Suprapubic skin (tissue), 4 donors: Measurements from ENCODE around the gene VSIR. TPM values are rescaled to one million over a fixed set of nuclear protein-coding genes. Genes with fewer than 3 reads are reported as not detected.

ENCODE experiments used
- DNase-seq, 2 donors: peaks; one replicate each; pipeline ENCODE4 v3.0.0-alpha.2; 2019; ENCODE audit warnings: low spot score in 2 of 2
- H3K27ac ChIP-seq: fragments of 200-600 bp; sonication (generic); one replicate; pipeline ENCODE4 v1.5.1; 2019
- H3K27me3 ChIP-seq: fragments of 200-600 bp; sonication (generic); one replicate; pipeline ENCODE4 v1.5.1; 2019
- H3K36me3 ChIP-seq: fragments of 200-600 bp; sonication (generic); one replicate; pipeline ENCODE4 v1.5.1; 2019
- H3K4me1 ChIP-seq: fragments of 200-600 bp; sonication (generic); one replicate; pipeline ENCODE4 v1.5.1; 2019
- H3K4me3 ChIP-seq: fragments of 200-600 bp; sonication (generic); one replicate; pipeline ENCODE4 v1.5.1; 2019; ENCODE audit warnings: mild to moderate bottlenecking
- H3K9me3 ChIP-seq: fragments of 200-600 bp; sonication (generic); one replicate; pipeline ENCODE4 v1.5.1; 2019
- CTCF ChIP-seq, 2 donors: fragments of 200-600 bp in 1 of 2; fragments of 450-650 bp in 1 of 2; sonication (generic) in 1 of 2; IDR thresholded peaks; one replicate each; pipeline ENCODE4 v1.5.1; 2016 to 2019; ENCODE audit warnings: antibody characterized with exemption in 2 of 2, mild to moderate bottlenecking in 1 of 2, moderate library complexity in 1 of 2
- EP300 ChIP-seq: sonication (generic); formaldehyde crosslinking; IDR thresholded peaks from one replicate; pipeline ENCODE4 v1.6.1; 2017; ENCODE audit warnings: antibody characterized with exemption
- POLR2A ChIP-seq, 2 donors: fragments of 450-650 bp; IDR thresholded peaks; one replicate each; pipeline ENCODE4 v1.6.1; 2017; ENCODE audit warnings: antibody characterized with exemption in 2 of 2, mild to moderate bottlenecking in 2 of 2, moderate library complexity in 2 of 2
- POLR2AphosphoS5 ChIP-seq, 3 donors: sonication (generic); formaldehyde crosslinking; IDR thresholded peaks; one replicate each; pipeline ENCODE4 v1.6.1; 2017; ENCODE audit warnings: antibody characterized with exemption in 3 of 3
- WGBS: methylation state at CpG from one replicate; pipeline ENCODE4 v1.1.5; 2018; 5-methylcytosine and 5-hydroxymethylcytosine counted together
- total RNA-seq, 4 donors: library from RNA; depleted of rRNA; stranded (reverse); fragments of >200 nt; gene quantifications; one replicate each; pipeline ENCODE4 v1.1.0, GENCODE V29; 2016

Gene VSIR
- total RNA-seq: 10 to 100 TPM; 16.3 to 50.7 (median 33.6) TPM

GRCh38 chr10:71773221-71773971 lies at the start of gene VSIR:
Gene VSIR (minus strand): TSS chr10:71773520. CDS start chr10:71773439, 81 bp downstream.
- Histone ChIP-seq H3K4me3 (peak within 1 kb of the TSS; percentile 73), H3K27me3 (no peaks in the 10 kb centered on the region), H3K27ac (peak within 1 kb of the TSS; percentile 88), H3K36me3 (no peaks in the 10 kb centered on the region), H3K9me3 (no peaks in the 10 kb centered on the region), H3K4me1 (peaks cover 59% of the 10 kb centered on the region)
- DNase-seq: peak; percentile 93 to 95
- TF ChIP-seq POLR2AphosphoS5 (IDR thresholded peaks at IDR 0.05): peak in 2 of 3 donors; percentile 14 to 57
- TF ChIP-seq CTCF (IDR thresholded peaks at IDR 0.05): peak; percentile 84 to 97
- no peak for TF ChIP-seq EP300
- peak; percentile 93 to 97 for TF ChIP-seq POLR2A (IDR thresholded peaks at IDR 0.05)
- WGBS: 0% methylated on average over 6 of the region's 55 CpGs

- peaks cover 8% of the 10 kb centered on the region for H3K4me1 ChIP-seq
- no peaks in the 10 kb centered on the region for H3K27me3 ChIP-seq
- H3K4me3 ChIP-seq: no peak overlapping the region
- no peak for TF ChIP-seq CTCF (IDR thresholded peaks at IDR 0.05)
- TF ChIP-seq POLR2AphosphoS5 (IDR thresholded peaks at IDR 0.05): no peak
- TF ChIP-seq EP300: no peak
- no peak for TF ChIP-seq POLR2A (IDR thresholded peaks at IDR 0.05)
- no peak for DNase-seq
- peaks cover 98% of the 10 kb centered on the region for H3K36me3 ChIP-seq
- H3K9me3 ChIP-seq: no peaks in the 10 kb centered on the region
- H3K27ac ChIP-seq: no peak overlapping the region
- 57% methylated on average over 4 of the region's 9 CpGs for WGBS
Measured at GRCh38 chr10:71821909-71822763, 48.8 kb upstream of the VSIR start.

- peaks cover 98% of the 10 kb centered on the region for H3K36me3 ChIP-seq
- peaks cover 8% of the 10 kb centered on the region for H3K4me1 ChIP-seq
- no peak overlapping the region for H3K4me3 ChIP-seq
- no peak for TF ChIP-seq POLR2AphosphoS5 (IDR thresholded peaks at IDR 0.05)
- TF ChIP-seq EP300: no peak
- no peak for TF ChIP-seq CTCF (IDR thresholded peaks at IDR 0.05)
- TF ChIP-seq POLR2A (IDR thresholded peaks at IDR 0.05): no peak
- DNase-seq: no peak
- 78% methylated on average over 8 of the region's 8 CpGs for WGBS
- no peaks in the 10 kb centered on the region for H3K27me3 ChIP-seq
- H3K27ac ChIP-seq: no peak overlapping the region
- H3K9me3 ChIP-seq: no peaks in the 10 kb centered on the region
Measured at GRCh38 chr10:71820966-71821365, 47.6 kb upstream of the VSIR start.

- Histone ChIP-seq H3K4me1 (peaks cover 8% of the 10 kb centered on the region), H3K27ac (no peak overlapping the region), H3K36me3 (peaks cover 98% of the 10 kb centered on the region), H3K9me3 (no peaks in the 10 kb centered on the region), H3K27me3 (no peaks in the 10 kb centered on the region), H3K4me3 (no peak overlapping the region)
- 90% methylated on average over 4 of the region's 6 CpGs for WGBS
- TF ChIP-seq EP300: no peak
- TF ChIP-seq POLR2AphosphoS5 (IDR thresholded peaks at IDR 0.05): no peak
- DNase-seq: no peak
Measured at GRCh38 chr10:71819985-71820384, 46.7 kb upstream of the VSIR start.

GRCh38 chr10:71819441-71819861 lies 46.1 kb upstream of the VSIR start:
- H3K4me1 ChIP-seq: peaks cover 8% of the 10 kb centered on the region
- no peak for TF ChIP-seq CTCF (IDR thresholded peaks at IDR 0.05)
- no peak for TF ChIP-seq EP300
- TF ChIP-seq POLR2AphosphoS5 (IDR thresholded peaks at IDR 0.05): no peak
- no peak for TF ChIP-seq POLR2A (IDR thresholded peaks at IDR 0.05)
- no peaks in the 10 kb centered on the region for H3K27me3 ChIP-seq
- 92% methylated on average over 14 of the region's 18 CpGs for WGBS
- DNase-seq: no peak
- no peaks in the 10 kb centered on the region for H3K9me3 ChIP-seq
- H3K4me3 ChIP-seq: no peak overlapping the region
- H3K36me3 ChIP-seq: peaks cover 97% of the 10 kb centered on the region
- no peak overlapping the region for H3K27ac ChIP-seq
